ENCODE results near the gene CYP3A7.
"Not testable (repeated sequence)": the region's sequence is repeated elsewhere in the genome, so short reads cannot be mapped to it uniquely, and the experiment has no call there.

GRCh38 chr7:99736667-99737066, 1.7 kb upstream of the CYP3A7 start:
- TF ChIP-seq PKNOX1 (IDR thresholded peaks at IDR 0.05); ZNF384 (IDR thresholded peaks at IDR 0.05); FOXM1 (IDR thresholded peaks at IDR 0.05; ENCODE audit: borderline replicate concordance); CTBP1 (IDR thresholded peaks at IDR 0.05; ENCODE audit: borderline replicate concordance); SP1 (IDR thresholded peaks at IDR 0.05); TARDBP (IDR thresholded peaks at IDR 0.05); SUZ12 (IDR thresholded peaks at IDR 0.05); FOXK2 (IDR thresholded peaks at IDR 0.05); LEF1 (IDR thresholded peaks at IDR 0.05; ENCODE audit: borderline replicate concordance); BHLHE40 (IDR thresholded peaks at IDR 0.05; ENCODE audit: borderline replicate concordance); HDGF (IDR thresholded peaks at IDR 0.05; ENCODE audit: borderline replicate concordance); ARNT (IDR thresholded peaks at IDR 0.05): not testable (repeated sequence)

Data from HEK293T (cell line).